Right lobe of liver (tissue), 4 donors: ENCODE data around the gene TGDS.

ENCODE experiments used
- CTCF ChIP-seq, 4 donors: fragments of 200-600 bp in 3 of 4; fragments of 450-650 bp in 1 of 4; IDR thresholded peaks; one replicate each; pipeline versions ENCODE4 v1.5.1 to v1.8.0; 2016 to 2022; ENCODE audit warnings: antibody characterized with exemption in 4 of 4, mild to moderate bottlenecking in 2 of 4
- POLR2A ChIP-seq: fragments of 450-650 bp; IDR thresholded peaks from one replicate; pipeline ENCODE4 v1.6.1; 2017; ENCODE audit warnings: antibody characterized with exemption, mild to moderate bottlenecking
- donor health status: DM: no; HTN: no; CAD: no.
- donor health status: DM: no; HTN: no; CAD: no.
- donor health status: DM: no; HTN: yes; CAD: no.

DNA sequence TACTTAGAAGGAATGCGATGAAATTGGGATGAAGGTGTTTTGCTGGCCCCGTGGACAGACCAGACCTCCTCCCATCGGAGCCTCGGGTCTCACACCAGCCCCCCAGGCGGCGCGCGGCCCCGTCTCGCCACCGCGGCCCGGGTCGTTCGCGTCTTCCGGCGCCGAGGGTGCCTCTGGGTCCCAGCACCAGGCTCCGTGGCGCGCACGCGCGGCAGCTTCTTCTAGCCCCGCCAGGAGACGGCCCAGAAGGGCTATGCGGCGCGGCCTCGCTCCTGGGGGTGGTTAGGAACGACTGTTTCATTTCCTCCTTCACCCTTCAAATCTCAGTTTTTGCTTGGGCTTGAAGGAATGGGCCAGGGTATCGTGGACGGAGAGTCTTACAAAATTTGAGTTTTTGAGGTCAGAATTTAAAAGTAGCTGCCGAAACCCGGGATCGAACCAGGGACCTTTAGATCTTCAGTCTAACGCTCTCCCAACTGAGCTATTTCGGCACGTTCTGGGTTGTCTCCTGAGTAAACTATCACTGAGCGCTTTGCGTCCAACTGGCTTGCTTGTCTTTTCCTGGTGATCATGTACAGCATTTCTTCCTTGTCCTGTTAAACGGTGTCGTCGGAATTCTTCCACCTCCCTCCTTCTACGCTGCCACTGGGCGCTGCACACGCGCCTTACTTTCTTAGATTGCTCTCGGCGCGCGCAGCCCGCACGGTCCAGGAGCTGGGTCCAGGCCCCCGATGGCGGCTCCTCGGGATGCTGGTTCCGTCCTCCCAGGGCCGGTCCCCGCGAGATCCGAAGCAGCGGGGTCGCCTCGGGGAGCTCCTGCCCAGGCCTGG is 46.5 kb downstream of the TGDS start:
- TF ChIP-seq CTCF (IDR thresholded peaks at IDR 0.05) (no peak), POLR2A (peak; percentile 56)
